GM20431 (cell line): Measurements from ENCODE around the gene ARMH3.
"Not testable (repeated sequence)": the region's sequence is repeated elsewhere in the genome, so short reads cannot be mapped to it uniquely, and the experiment has no call there.

ENCODE experiments used
- in situ Hi-C: fragments of 300-500 bp; cut with MseI, MboI; formaldehyde crosslinking; loops from one replicate; pipeline ENCODE4 v1.15.0; 2020; ENCODE audit warnings: low sequenced_read_pairs; ENCODE audit not compliant: unreplicated experiment

Gene ARMH3

DNA sequence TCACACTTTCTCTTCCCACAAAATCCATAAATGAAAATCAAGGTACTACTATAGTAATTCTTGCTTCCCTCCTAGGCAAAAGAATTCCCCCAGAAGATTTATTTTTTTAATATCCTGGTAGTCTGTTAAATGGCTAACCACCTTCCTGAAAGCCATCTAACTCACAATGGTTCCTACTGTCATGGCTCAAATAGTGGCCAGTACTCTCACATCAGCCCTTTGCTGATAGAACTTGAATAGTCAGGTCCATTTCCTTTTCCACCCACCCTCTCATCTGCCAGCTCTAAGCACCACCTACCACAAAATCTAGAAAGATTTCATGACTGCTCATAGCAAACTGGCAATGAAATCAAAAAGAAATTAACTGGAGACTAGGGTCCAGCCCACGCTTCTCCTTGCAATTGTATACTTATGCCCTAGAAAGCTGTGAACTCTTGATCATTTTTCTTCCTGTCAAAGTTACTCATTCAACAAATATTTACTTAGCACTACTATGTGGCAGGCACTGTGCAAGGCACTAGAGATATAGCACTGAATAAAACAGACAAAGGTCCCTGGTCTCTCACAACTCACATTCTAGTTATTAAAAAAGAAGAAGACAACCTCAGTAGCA, 60.4 kb downstream of the ARMH3 start:
- in situ Hi-C loops, result no loop called here

GRCh38 chr10:101993651-101994200, 62.2 kb downstream of the ARMH3 start:
- in situ Hi-C loops, result no loop called here

GRCh38 chr10:101993221-101993620, 62.8 kb downstream of the ARMH3 start:
- in situ Hi-C loops, result no loop called here

DNA sequence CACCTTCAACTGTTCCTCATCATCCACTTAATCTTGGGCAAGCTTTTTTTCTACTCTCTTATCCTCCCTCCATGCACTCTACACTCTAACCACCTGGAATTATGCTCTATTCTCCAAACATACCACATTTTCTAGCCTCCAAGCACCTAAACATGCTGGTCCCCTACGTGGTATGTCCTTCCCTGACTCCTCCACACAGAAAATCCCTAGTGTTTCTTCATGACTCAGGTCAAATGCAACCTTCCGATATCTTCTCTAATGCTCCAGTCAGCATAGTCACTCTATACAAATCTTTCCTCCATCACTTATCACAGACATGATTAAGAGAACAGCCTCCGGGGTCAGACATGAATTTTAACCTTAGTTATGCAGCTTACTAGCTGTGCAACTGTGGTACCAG, 68.8 kb downstream of the ARMH3 start:
- in situ Hi-C loops, result no loop called here

GRCh38 chr10:101986624-101986971, 69.4 kb downstream of the ARMH3 start:
- in situ Hi-C loops, result no loop called here

- in situ Hi-C loops, result not testable (repeated sequence)
Observed at GRCh38 chr10:101980677-101981076, 75.3 kb downstream of the ARMH3 start.

GRCh38 chr10:101974091-101974971, 81.6 kb downstream of the ARMH3 start:
- in situ Hi-C loops, result no loop called here

DNA sequence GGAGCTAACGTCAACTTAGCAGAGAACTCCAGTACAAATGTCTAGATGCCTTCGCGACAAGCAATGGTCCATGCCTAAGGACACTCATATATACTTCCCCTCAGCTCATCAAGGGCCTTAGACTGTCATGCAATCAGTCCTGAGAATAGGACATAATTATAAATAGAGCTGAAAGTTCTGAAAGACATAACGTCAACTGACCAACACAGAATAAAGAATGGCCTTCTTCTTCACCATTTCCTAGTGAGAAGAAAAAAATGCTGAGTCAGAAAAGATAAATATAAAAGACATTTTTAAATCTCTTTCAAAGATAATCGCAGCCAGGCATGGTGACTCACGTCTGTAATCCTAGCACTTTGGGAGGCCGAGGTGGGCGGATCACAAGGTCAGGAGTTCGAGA, 83.2 kb downstream of the ARMH3 start:
- in situ Hi-C loops, result no loop called here

DNA sequence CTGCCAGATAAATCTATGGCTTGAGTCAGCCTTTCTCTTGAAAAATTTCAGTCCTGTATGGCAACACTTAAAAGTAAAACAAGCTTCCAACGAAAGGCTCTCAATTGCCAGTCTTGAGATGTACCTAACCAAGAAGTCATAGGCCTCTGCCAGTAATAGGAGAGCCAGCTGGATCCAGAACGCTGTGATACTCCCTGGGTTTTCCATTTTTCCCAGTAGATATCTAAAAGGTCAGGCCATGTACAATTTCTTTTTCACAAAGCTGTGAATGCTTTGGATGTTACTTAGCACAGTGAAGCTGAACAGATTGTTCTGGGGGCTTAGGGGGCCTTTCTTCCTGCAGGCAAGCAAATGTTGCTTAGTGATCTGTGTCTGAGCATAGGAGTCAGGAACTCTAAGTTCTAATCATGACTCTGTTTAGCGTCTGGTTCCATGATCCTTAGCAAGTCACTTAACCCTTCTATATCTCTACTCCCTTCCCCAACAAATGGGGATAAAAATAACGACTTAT, 86.5 kb downstream of the ARMH3 start:
- in situ Hi-C loops, result no loop called here

DNA sequence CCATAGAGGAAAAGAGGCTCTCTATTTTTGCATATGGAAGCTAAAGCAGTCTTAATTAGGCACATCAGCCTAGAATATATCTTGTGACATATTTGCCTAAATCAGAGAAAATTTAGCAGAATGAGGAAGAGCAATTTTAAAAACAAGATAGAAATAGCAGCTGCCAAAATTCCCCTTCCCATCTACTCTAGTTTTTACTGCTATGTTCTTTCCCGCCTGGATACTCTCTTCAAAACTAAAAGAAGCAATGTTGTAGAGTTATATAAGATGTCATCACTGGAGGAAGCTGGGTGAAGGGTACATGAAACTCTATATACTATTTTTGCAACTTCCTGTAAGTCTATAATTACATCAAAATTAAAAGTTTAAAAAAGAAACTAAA, 87.0 kb downstream of the ARMH3 start:
- in situ Hi-C loops, result no loop called here

DNA sequence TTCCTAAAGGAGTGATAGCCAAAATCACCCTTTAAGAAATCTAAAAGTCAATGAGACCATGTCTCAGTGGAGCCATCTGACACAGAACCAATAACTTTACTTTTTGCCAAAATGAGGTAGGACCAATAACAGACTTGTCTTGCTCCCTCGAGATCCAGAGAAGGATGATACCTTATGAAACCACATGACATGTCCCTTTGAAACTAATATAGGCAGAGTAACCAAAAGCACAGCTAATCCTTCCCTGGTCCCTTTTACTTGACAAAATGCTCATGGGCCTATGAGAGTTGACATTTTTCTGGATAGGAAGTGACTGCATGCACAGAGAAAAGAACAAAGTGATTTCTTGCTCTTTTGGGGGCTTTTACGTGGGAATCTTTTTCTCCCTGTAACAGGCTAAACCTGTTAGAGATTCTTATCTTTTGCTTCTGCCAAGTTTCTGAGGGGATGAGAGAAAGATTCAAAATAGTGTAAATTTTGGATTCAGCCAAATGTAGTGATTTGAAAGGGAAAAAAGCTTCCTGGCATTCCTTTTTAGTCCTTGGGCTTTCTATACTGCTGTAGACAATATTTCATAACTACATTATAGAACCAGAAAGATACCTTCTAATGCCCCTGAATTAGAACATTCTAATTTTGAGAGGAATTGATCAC, 87.6 kb downstream of the ARMH3 start:
- in situ Hi-C loops, result no loop called here

DNA sequence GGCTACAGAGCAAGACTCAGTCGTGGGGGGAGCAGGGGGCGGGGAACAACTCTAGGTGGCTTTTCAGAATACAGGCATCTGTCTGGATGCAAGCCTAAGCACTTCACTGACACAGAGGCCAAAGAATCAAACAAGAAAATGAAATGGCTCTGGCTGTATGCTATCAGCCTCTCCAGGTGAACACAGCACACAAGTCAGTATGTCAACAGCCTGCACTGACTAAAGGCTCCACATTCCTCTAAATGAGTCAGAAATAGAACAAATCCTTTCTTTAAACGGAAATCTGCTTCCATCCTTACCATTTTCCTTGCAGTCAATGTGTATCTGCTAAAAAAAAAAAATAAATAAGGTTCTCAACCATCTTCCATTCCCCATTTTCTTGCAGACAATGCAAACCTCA, 88.3 kb downstream of the ARMH3 start:
- in situ Hi-C loops, result no loop called here

- in situ Hi-C loops, result no loop called here
Observed at GRCh38 chr10:101967119-101967518, 88.9 kb downstream of the ARMH3 start.

DNA sequence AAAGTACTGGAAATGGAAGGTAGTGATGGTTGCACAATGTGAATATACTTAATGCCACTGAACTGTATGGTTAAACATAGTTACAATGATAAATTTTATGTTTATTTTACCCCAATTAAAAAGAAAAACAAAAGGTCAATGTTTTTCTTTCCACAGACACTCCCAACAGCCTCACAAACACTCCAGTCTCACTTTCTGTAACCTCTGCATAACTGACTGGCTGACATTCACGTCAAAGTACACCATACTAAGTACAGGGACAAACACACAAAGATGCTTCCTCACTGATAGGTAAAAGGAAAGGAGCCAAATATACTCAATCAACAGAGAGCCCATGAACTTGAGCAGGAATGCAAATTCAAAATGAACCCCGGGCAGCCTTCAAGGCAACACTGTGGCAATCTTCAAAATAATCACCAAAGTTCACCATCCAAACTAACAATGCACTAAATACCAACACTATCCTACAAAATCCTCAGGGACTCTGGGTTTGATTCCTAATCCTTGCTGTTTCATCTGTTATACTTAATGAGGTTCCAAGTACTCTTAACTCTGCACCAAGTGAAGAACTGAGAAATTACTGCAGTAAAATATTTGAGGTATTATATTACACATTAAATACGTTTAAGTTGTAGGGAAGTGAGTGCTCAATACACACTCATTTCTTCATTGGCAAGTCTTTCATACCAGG, 90.8 kb downstream of the ARMH3 start:
- in situ Hi-C loops, result no loop called here

GRCh38 chr10:101961591-101962498, 94.1 kb downstream of the ARMH3 start:
- in situ Hi-C loops, result no loop called here

DNA sequence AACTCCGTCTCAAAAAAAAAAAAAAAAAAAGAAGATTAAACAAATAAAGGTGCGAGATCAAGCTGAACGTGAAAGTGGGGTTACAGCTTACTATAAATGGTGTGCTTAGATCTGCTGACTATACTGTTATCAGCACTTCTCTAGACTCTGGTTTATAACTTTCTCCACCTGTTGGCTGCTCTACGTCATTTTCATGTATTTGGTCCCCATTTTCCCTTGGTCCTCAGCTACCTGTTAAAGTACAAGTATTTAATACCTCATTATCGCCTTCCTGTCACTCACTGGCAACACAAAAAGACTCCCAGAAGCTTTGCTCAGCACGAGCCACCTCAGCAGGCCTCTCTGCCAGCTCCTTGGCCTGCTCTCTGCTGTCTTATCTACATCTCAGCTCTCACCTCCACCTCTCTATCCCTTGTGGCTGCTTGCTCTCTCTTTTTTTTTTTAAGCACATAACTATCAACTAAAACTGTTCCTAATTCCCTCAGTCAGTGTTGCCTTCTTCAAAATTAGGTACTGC, 95.0 kb downstream of the ARMH3 start:
- in situ Hi-C loops, result no loop called here

- in situ Hi-C loops, result no loop called here
Observed at GRCh38 chr10:101959346-101959916, 96.5 kb downstream of the ARMH3 start.

GRCh38 chr10:101958691-101959090, 97.3 kb downstream of the ARMH3 start:
- in situ Hi-C loops, result no loop called here

GRCh38 chr10:101956898-101957297, 99.1 kb downstream of the ARMH3 start:
- in situ Hi-C loops, result no loop called here
